IMR-90 (cell line): ENCODE data around the gene BLMH. TPM values are rescaled to one million over a fixed set of nuclear protein-coding genes. Genes with fewer than 3 reads are reported as not detected.

Experiments used
- ATAC-seq: fragments of 200-7000 bp; cut with Tn5 transposase; 2 replicates; pipeline ENCODE4 v1.9.1; 2020; ENCODE audit warnings: low read depth, mild to moderate bottlenecking, moderate library complexity
- BruUV-seq: library from RNA; stranded (reverse); fragments of 400-500 nt; replicated peaks from 2 replicates; lab custom pipeline; 2021; lab: Mats Ljungman, UMichigan
- CTCF ChIA-PET: fragments of 300-600 bp; formaldehyde crosslinking; extraction: SDS; loops from one replicate; lab custom pipeline; 2021; ENCODE audit warnings: antibody characterized with exemption; lab: Yijun Ruan, JAX
- POLR2A ChIA-PET: fragments of 300-600 bp; sonication (Branson Sonifier 250); formaldehyde crosslinking; loops from one replicate; lab custom pipeline; 2022; ENCODE audit warnings: antibody characterized with exemption; ENCODE audit not compliant: unreplicated experiment; lab: Charles Lee
- DNase-seq: peaks from one replicate; pipeline ENCODE4 v3.0.0; 2013
- H2AFZ ChIP-seq: replicated peaks from 2 replicates; pipeline ENCODE3; 2013; ENCODE audit warnings: low read length, mild to moderate bottlenecking; ENCODE audit not compliant: poor library complexity
- H2AK5ac ChIP-seq: 2 replicates; pipeline ENCODE4 v1.6.1; 2013; ENCODE audit warnings: low read depth, low read length, inconsistent platforms
- H2AK9ac ChIP-seq: replicated peaks from 2 replicates; pipeline ENCODE3; 2013; ENCODE audit warnings: mild to moderate bottlenecking, low read depth, low read length, moderate library complexity; ENCODE audit not compliant: poor library complexity
- H2BK120ac ChIP-seq: 2 replicates; pipeline ENCODE4 v1.6.1; 2013; ENCODE audit warnings: low read depth, low read length, inconsistent platforms
- H2BK15ac ChIP-seq: 3 replicates; pipeline ENCODE4 v1.6.1; 2013; ENCODE audit warnings: low read depth, low read length, inconsistent platforms
- H2BK20ac ChIP-seq: 2 replicates; pipeline ENCODE4 v1.6.1; 2013; ENCODE audit warnings: low read depth, mild to moderate bottlenecking, inconsistent platforms, low read length, moderate library complexity
- H2BK5ac ChIP-seq: 2 replicates; pipeline ENCODE4 v1.6.1; 2013; ENCODE audit warnings: mild to moderate bottlenecking, low read depth, low read length, inconsistent platforms; ENCODE audit not compliant: poor library complexity, severe bottlenecking
- H3K14ac ChIP-seq: replicated peaks from 2 replicates; pipeline ENCODE4 v1.6.1; 2013; ENCODE audit warnings: low read depth, low read length, inconsistent platforms
- H3K18ac ChIP-seq: 2 replicates; pipeline ENCODE4 v1.6.1; 2013; ENCODE audit warnings: low read depth, low read length, control low read depth
- H3K23ac ChIP-seq: 2 replicates; pipeline ENCODE4 v1.6.1; 2013; ENCODE audit warnings: low read depth, low read length, inconsistent platforms
- H3K27ac ChIP-seq: 2 replicates; pipeline ENCODE4 v1.5.1; 2013; ENCODE audit warnings: mild to moderate bottlenecking, control low read depth, low read length; ENCODE audit not compliant: insufficient read depth
- H3K27me3 ChIP-seq: 2 replicates; pipeline ENCODE4 v1.6.1; 2013; ENCODE audit warnings: low read length; ENCODE audit not compliant: control insufficient read depth, insufficient read depth
- H3K36me3 ChIP-seq: 2 replicates; pipeline ENCODE4 v1.6.1; 2013; ENCODE audit warnings: low read length, mixed read lengths; ENCODE audit not compliant: control insufficient read depth, insufficient read depth
- H3K4ac ChIP-seq: 2 replicates; pipeline ENCODE4 v1.6.1; 2013; ENCODE audit warnings: low read depth, low read length, inconsistent platforms
- H3K4me1 ChIP-seq: 2 replicates; pipeline ENCODE4 v1.6.1; 2013; ENCODE audit warnings: low read length, mixed read lengths; ENCODE audit not compliant: control insufficient read depth, insufficient read depth
- H3K4me2 ChIP-seq: 2 replicates; pipeline ENCODE4 v1.6.1; 2013; ENCODE audit warnings: low read depth, mild to moderate bottlenecking, control low read depth, low read length, moderate library complexity
- H3K4me3 ChIP-seq: 2 replicates; pipeline ENCODE4 v1.5.1; 2013; ENCODE audit warnings: low read depth, mild to moderate bottlenecking, control low read depth, low read length, moderate library complexity; ENCODE audit not compliant: insufficient read depth
- H3K56ac ChIP-seq: 2 replicates; pipeline ENCODE4 v1.6.1; 2013; ENCODE audit warnings: low read length, inconsistent platforms; ENCODE audit not compliant: insufficient read depth; ENCODE audit errors: extremely low read depth
- H3K79me1 ChIP-seq, 2 experiments: 2 replicates each; pipeline ENCODE4 v1.6.1; 2013; ENCODE audit warnings: low read length in 2 of 2, inconsistent platforms in 1 of 2, low read depth in 1 of 2
- H3K9ac ChIP-seq: 2 replicates; pipeline ENCODE4 v1.6.1; 2013; ENCODE audit warnings: low read depth, low read length, control low read depth
- H3K9me1 ChIP-seq: 2 replicates; pipeline ENCODE4 v1.6.1; 2013; ENCODE audit warnings: low read length, inconsistent platforms; ENCODE audit not compliant: insufficient read depth
- H3K9me3 ChIP-seq: 2 replicates; pipeline ENCODE4 v1.6.1; 2013; ENCODE audit warnings: low read length; ENCODE audit not compliant: control insufficient read depth, insufficient read depth
- H4K20me1 ChIP-seq: 2 replicates; pipeline ENCODE4 v1.6.1; 2013; ENCODE audit warnings: low read length, inconsistent platforms; ENCODE audit not compliant: insufficient read depth
- H4K5ac ChIP-seq: 2 replicates; pipeline ENCODE4 v1.6.1; 2013; ENCODE audit warnings: mild to moderate bottlenecking, low read depth, low read length, control low read depth
- H4K8ac ChIP-seq, 2 experiments: 2 replicates each; pipeline ENCODE4 v1.6.1; 2013; ENCODE audit warnings: low read depth in 2 of 2, low read length in 2 of 2, control low read depth in 1 of 2, inconsistent platforms in 1 of 2
- H4K91ac ChIP-seq: 2 replicates; pipeline ENCODE4 v1.6.1; 2013; ENCODE audit warnings: low read depth, low read length, inconsistent platforms; ENCODE audit not compliant: insufficient read depth
- MAZ ChIP-seq: IDR thresholded peaks from 2 replicates; pipeline ENCODE4 v1.6.1; 2012; ENCODE audit warnings: low read depth, mild to moderate bottlenecking, low read length, improper control_type of control experiment, moderate library complexity, borderline replicate concordance
- RAD21 ChIP-seq: IDR thresholded peaks from 2 replicates; pipeline ENCODE4 v1.6.1; 2012; ENCODE audit warnings: low read length, improper control_type of control experiment
- WGBS, 2 experiments: methylation state at CpG; one replicate each; pipeline versions ENCODE4 v1.1.5 to v1.1.7; 2013; ENCODE audit warnings: missing lambda C conversion rate in 2 of 2; ENCODE audit not compliant: insufficient read length in 1 of 2; ENCODE audit errors: extremely low coverage in 2 of 2; 5-methylcytosine and 5-hydroxymethylcytosine counted together
- dilution Hi-C: fragments of 300-500 bp; cut with HindIII; formaldehyde crosslinking; loops from one replicate; pipeline ENCODE4 v1.14.3; 2018; ENCODE audit warnings: low sequenced_read_pairs; ENCODE audit not compliant: unreplicated experiment
- in situ Hi-C: fragments of 300-500 bp; cut with MboI; formaldehyde crosslinking; loops from 3 replicates; pipeline ENCODE4 v1.14.3; 2019; ENCODE audit warnings: low sequenced_read_pairs, inconsistent platforms, mixed read lengths
- intact Hi-C: fragments of 100-400 bp; cut with micrococcal nuclease; formaldehyde crosslinking; loops from 2 replicates; pipeline ENCODE4 v1.10.0; 2022
- polyA plus RNA-seq, 3 experiments: library from polyadenylated mRNA; depleted of rRNA; stranded (reverse); fragments of >200 nt; gene quantifications; 2 replicates each; pipeline ENCODE4 v1.2.3, GENCODE V29; 2012; ENCODE audit warnings: low replicate concordance in 1 of 3
- total RNA-seq: library from RNA; depleted of rRNA; stranded (reverse); fragments of >200 nt; gene quantifications from 2 replicates; pipeline ENCODE4 v1.2.3, GENCODE V29; 2012
- TF ChIP-seq, protein P1 (sequence below): fragments of 150-350 bp; IDR thresholded peaks from 2 replicates; pipeline ENCODE4 v1.6.1; 2017; ENCODE audit warnings: mild to moderate bottlenecking, antibody characterized with exemption, low read length, low read depth

BLMH gene
- total and polyA plus RNA-seq, 2 of the 4 experiments (the other 2 are of a cell fraction) = 17.3 to 20.8 TPM

DNA sequence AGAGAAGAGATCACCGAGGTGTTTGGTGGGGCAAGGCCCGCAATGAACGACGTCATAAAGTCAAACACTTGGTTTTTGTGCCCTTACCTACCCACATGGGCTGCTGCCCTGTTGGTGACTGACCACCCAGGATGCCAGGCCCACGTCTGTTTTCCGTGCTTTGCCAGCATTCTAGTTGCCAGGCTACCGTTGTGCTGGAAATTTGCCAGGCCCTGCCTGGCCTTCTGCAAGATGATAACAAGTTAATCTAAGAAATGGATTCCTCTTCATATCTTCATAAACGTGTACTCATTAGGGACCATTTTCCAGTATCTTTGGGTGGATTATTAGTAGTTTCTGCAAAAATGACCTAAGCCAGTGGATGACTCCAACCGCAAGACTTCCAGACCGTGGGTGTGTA, 91.6 kb downstream of the BLMH start:
- Histone ChIP-seq H3K14ac (no peak overlapping the region), H3K79me1 (no peaks in the 10 kb centered on the region), H3K4me2 (no peak overlapping the region), H2BK5ac (no peak overlapping the region), H4K8ac (no peak overlapping the region), H2BK15ac (no peak overlapping the region), H3K4me1 (no peaks in the 10 kb centered on the region), H4K91ac (no peak overlapping the region), H4K5ac (no peak overlapping the region), H2AFZ (no peak overlapping the region), H3K56ac (no peak overlapping the region), H3K4ac (no peak overlapping the region), H3K23ac (no peak overlapping the region), H3K9ac (no peak overlapping the region), H3K9me1 (no peaks in the 10 kb centered on the region), H3K27me3 (peaks cover 9% of the 10 kb centered on the region), H3K4me3 (no peak overlapping the region), H3K18ac (no peak overlapping the region), H2AK9ac (no peak overlapping the region), H2AK5ac (no peak overlapping the region), H2BK20ac (no peak overlapping the region), H3K36me3 (no peaks in the 10 kb centered on the region), H4K20me1 (no peaks in the 10 kb centered on the region), H3K27ac (no peak overlapping the region), H2BK120ac (no peak overlapping the region), H3K9me3 (no peaks in the 10 kb centered on the region)
- no peak for TF ChIP-seq RAD21
- no peak for TF ChIP-seq MAZ
- TF ChIP-seq, protein P1, sequence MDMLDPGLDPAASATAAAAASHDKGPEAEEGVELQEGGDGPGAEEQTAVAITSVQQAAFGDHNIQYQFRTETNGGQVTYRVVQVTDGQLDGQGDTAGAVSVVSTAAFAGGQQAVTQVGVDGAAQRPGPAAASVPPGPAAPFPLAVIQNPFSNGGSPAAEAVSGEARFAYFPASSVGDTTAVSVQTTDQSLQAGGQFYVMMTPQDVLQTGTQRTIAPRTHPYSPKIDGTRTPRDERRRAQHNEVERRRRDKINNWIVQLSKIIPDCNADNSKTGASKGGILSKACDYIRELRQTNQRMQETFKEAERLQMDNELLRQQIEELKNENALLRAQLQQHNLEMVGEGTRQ = no peak
- no peak for ATAC-seq
- dilution Hi-C loops = no loop called here
- intact Hi-C loops = no loop called here
- CTCF ChIA-PET = no interaction called here
- no TSS peak for BruUV-seq
- POLR2A ChIA-PET = no interaction called here
- in situ Hi-C loops = no loop called here
- no peak for DNase-seq
- no CpG with 5 or more reads among the region's 10 CpGs for WGBS, 2 experiments
